HG02588 (cell line): ENCODE results near the gene CWC22.
"Not testable (repeated sequence)": the region's sequence is repeated elsewhere in the genome, so short reads cannot be mapped to it uniquely, and the experiment has no call there.

ENCODE experiments used
- ATAC-seq: cut with Tn5 transposase; IDR thresholded peaks from one replicate; pipeline ENCODE4 v1.9.1; 2021; ENCODE audit warnings: mild to moderate bottlenecking, moderate library complexity; ENCODE audit not compliant: unreplicated experiment

Gene CWC22

GRCh38 chr2:179952658-179953057, 54.4 kb downstream of the CWC22 start:
- ATAC-seq = peak; percentile 44

- ATAC-seq = peak; percentile 56
Measured at GRCh38 chr2:179951680-179952079, 55.4 kb downstream of the CWC22 start.

- no peak for ATAC-seq
Measured at GRCh38 chr2:179950391-179950790, 56.7 kb downstream of the CWC22 start.

- ATAC-seq = no peak
Measured at GRCh38 chr2:179949438-179949837, 57.7 kb downstream of the CWC22 start.

- no peak for ATAC-seq
Measured at GRCh38 chr2:179948058-179948457, 59.0 kb downstream of the CWC22 start.

GRCh38 chr2:179946810-179947615, 60.1 kb downstream of the CWC22 start:
- ATAC-seq = no peak

- no peak for ATAC-seq
Measured at GRCh38 chr2:179946346-179946745, 60.8 kb downstream of the CWC22 start.

GRCh38 chr2:179939259-179939658, 67.8 kb downstream of the CWC22 start:
- no peak for ATAC-seq

GRCh38 chr2:179938026-179938425, 69.1 kb downstream of the CWC22 start:
- no peak for ATAC-seq

- no peak for ATAC-seq
Measured at GRCh38 chr2:179936654-179937053, 70.4 kb downstream of the CWC22 start.

GRCh38 chr2:179936141-179936540, 71.0 kb downstream of the CWC22 start:
- ATAC-seq = no peak

GRCh38 chr2:179932786-179933185, 74.3 kb downstream of the CWC22 start:
- no peak for ATAC-seq

- ATAC-seq = no peak
Measured at GRCh38 chr2:179931502-179931901, 75.6 kb downstream of the CWC22 start.

- not testable (repeated sequence) for ATAC-seq
Measured at GRCh38 chr2:179929997-179930396, 77.1 kb downstream of the CWC22 start.

GRCh38 chr2:179927041-179927440, 80.1 kb downstream of the CWC22 start:
- no peak for ATAC-seq

GRCh38 chr2:179925713-179926112, 81.4 kb downstream of the CWC22 start:
- no peak for ATAC-seq

GRCh38 chr2:179917272-179917671, 89.8 kb downstream of the CWC22 start:
- no peak for ATAC-seq

GRCh38 chr2:179915395-179915992, 91.6 kb downstream of the CWC22 start:
- ATAC-seq = no peak

GRCh38 chr2:179913809-179914208, 93.3 kb downstream of the CWC22 start:
- no peak for ATAC-seq

GRCh38 chr2:179911569-179911968, 95.5 kb downstream of the CWC22 start:
- no peak for ATAC-seq

- ATAC-seq = no peak
Measured at GRCh38 chr2:179910735-179911113, 96.4 kb downstream of the CWC22 start.
